Caco-2 (cell line): ENCODE data around the gene RNFT2. TPM values are rescaled to one million over a fixed set of nuclear protein-coding genes. Genes with fewer than 3 reads are reported as not detected.
A peak's percentile ranks its signal among the peaks of the same experiment; 100 is the strongest.

ENCODE experiments used
- BruUV-seq: library from RNA; stranded (reverse); fragments of 400-500 nt; replicated peaks from 2 replicates; lab custom pipeline; 2021; lab: Mats Ljungman, UMichigan
- CTCF ChIA-PET: fragments of 300-600 bp; sonication (Branson Sonifier 250); formaldehyde crosslinking; loops from one replicate; lab custom pipeline; 2022; ENCODE audit warnings: antibody characterized with exemption; lab: Charles Lee
- POLR2A ChIA-PET: fragments of 300-600 bp; sonication (Branson Sonifier 250); formaldehyde crosslinking; loops from one replicate; lab custom pipeline; 2022; ENCODE audit warnings: antibody characterized with exemption; lab: Charles Lee
- DNase-seq, 2 experiments: peaks; one replicate each; pipeline versions ENCODE4 v3.0.0 to v3.0.0-alpha.2; 2020 to 2022
- H3K27me3 ChIP-seq: replicated peaks from 2 replicates; pipeline ENCODE4 v1.6.0; 2011; ENCODE audit warnings: low read length; ENCODE audit not compliant: control insufficient read depth, insufficient read depth
- H3K36me3 ChIP-seq: 2 replicates; pipeline ENCODE4 v1.5.1; 2011; ENCODE audit warnings: low read length; ENCODE audit not compliant: control insufficient read depth, insufficient read depth
- H3K4me1 ChIP-seq: fragments of 250-450 bp; sonication (Bioruptor Pico); 2 replicates; pipeline ENCODE4 v1.5.1; 2020; ENCODE audit warnings: mild to moderate bottlenecking
- H3K4me3 ChIP-seq: 2 replicates; pipeline ENCODE4 v1.5.1; 2011; ENCODE audit warnings: low read depth, mild to moderate bottlenecking, control low read depth, low read length
- H3K9me3 ChIP-seq: fragments of 250-450 bp; sonication (Bioruptor Pico); 2 replicates; pipeline ENCODE4 v1.5.1; 2020; ENCODE audit warnings: mild to moderate bottlenecking, moderate library complexity
- H3K27ac Mint-ChIP-seq: one replicate; pipeline ENCODE4 v1.8.0; 2022; ENCODE audit warnings: mixed read lengths; ENCODE audit not compliant: unreplicated experiment
- H3K27me3 Mint-ChIP-seq: one replicate; pipeline ENCODE4 v1.8.0; 2022; ENCODE audit warnings: mixed read lengths; ENCODE audit not compliant: insufficient read depth, unreplicated experiment
- H3K36me3 Mint-ChIP-seq: one replicate; pipeline ENCODE4 v1.8.0; 2022; ENCODE audit warnings: mild to moderate bottlenecking, mixed read lengths; ENCODE audit not compliant: insufficient read depth, unreplicated experiment
- H3K4me1 Mint-ChIP-seq: one replicate; pipeline ENCODE4 v1.8.0; 2022; ENCODE audit warnings: low read depth, mixed read lengths; ENCODE audit not compliant: unreplicated experiment
- H3K4me3 Mint-ChIP-seq: one replicate; pipeline ENCODE4 v1.8.0; 2022; ENCODE audit warnings: mild to moderate bottlenecking, moderate library complexity, mixed read lengths; ENCODE audit not compliant: unreplicated experiment
- H3K9me3 Mint-ChIP-seq: one replicate; pipeline ENCODE4 v1.8.0; 2022; ENCODE audit warnings: mixed read lengths; ENCODE audit not compliant: unreplicated experiment
- CTCF ChIP-seq, 2 experiments: fragments of 200-600 bp in 1 of 2; IDR thresholded peaks; 1 replicate in 1 of 2; 2 replicates in 1 of 2; pipeline versions ENCODE4 v1.5.1 to v1.8.0; 2011 to 2022; ENCODE audit warnings: antibody characterized with exemption in 1 of 2, control low read depth in 1 of 2, inconsistent platforms in 1 of 2, low read depth in 1 of 2, low read length in 1 of 2, mild to moderate bottlenecking in 1 of 2, moderate library complexity in 1 of 2; ENCODE audit not compliant: insufficient read depth in 1 of 2, severe bottlenecking in 1 of 2, unreplicated experiment in 1 of 2
- intact Hi-C: fragments of 100-400 bp; cut with micrococcal nuclease; formaldehyde crosslinking; loops from one replicate; pipeline ENCODE4 v1.10.0; 2022; ENCODE audit not compliant: unreplicated experiment
- total RNA-seq: library from RNA; stranded (reverse); gene quantifications from 2 replicates; pipeline ENCODE4 v1.2.3, GENCODE V29; 2022

RNFT2 gene
- total RNA-seq, 1 experiment from 2014 or later, result 11.6 TPM

- BruUV-seq, result no TSS peak
- no peak for DNase-seq
- ChIA-PET CTCF (interaction anchor here (0.6 to 1.3 kb wide), 3 partner anchors 63 to 179 kb away, joined by 4 to 6 read pairs (median 4); no protein-coding TSS in a partner anchor), POLR2A (no interaction called here)
- intact Hi-C loops, result loop anchor here (1.0 to 10.0 kb wide), 3 partner anchors 73 to 177 kb away; partner anchors contain the start of genes RNFT2 and SPRING1
- Histone ChIP-seq H3K27me3 (peaks cover 11% of the 10 kb centered on the region), H3K4me3 (no peak overlapping the region), H3K9me3 (no peaks in the 10 kb centered on the region), H3K4me1 (peaks cover 12% of the 10 kb centered on the region; the same call in 1 of the 2 replicates), H3K36me3 (no peaks in the 10 kb centered on the region)
- Mint-ChIP-seq H3K9me3 (no peaks in the 10 kb centered on the region), H3K4me1 (peaks cover 21% of the 10 kb centered on the region), H3K4me3 (peak overlapping the region; percentile 85), H3K27me3 (peaks cover 32% of the 10 kb centered on the region), H3K27ac (no peak overlapping the region), H3K36me3 (no peaks in the 10 kb centered on the region)
- TF ChIP-seq CTCF (IDR thresholded peaks at IDR 0.05; ENCODE audit: insufficient read depth in 1 of 2, low read depth in 1 of 2, low read length in 1 of 2, severe bottlenecking in 1 of 2, unreplicated experiment in 1 of 2), result no peak
These were observed 143.9 kb downstream of the RNFT2 start for GRCh38 chr12:116881877-116882507.

GRCh38 chr12:116882742-116883141, 144.6 kb downstream of the RNFT2 start:
- no peak overlapping the region for H3K4me3 ChIP-seq
- no peak overlapping the region for H3K27ac Mint-ChIP-seq
- H3K4me1 Mint-ChIP-seq, result peaks cover 21% of the 10 kb centered on the region
- H3K36me3 Mint-ChIP-seq, result no peaks in the 10 kb centered on the region
- intact Hi-C loops, result loop anchor here (10.0 kb wide), 1 partner anchor 178 kb away; no protein-coding TSS in a partner anchor
- BruUV-seq, result no TSS peak
- H3K36me3 ChIP-seq, result no peaks in the 10 kb centered on the region
- peaks cover 12% of the 10 kb centered on the region; the same call in 1 of the 2 replicates for H3K4me1 ChIP-seq
- POLR2A ChIA-PET, result no interaction called here
- CTCF ChIA-PET, result interaction anchor here (0.7 to 1.3 kb wide), 2 partner anchors 73 to 180 kb away, joined by 4 to 6 read pairs; no protein-coding TSS in a partner anchor
- peak overlapping the region; percentile 85 for H3K4me3 Mint-ChIP-seq
- no peak for TF ChIP-seq CTCF (IDR thresholded peaks at IDR 0.05; ENCODE audit: insufficient read depth in 1 of 2, low read depth in 1 of 2, low read length in 1 of 2, severe bottlenecking in 1 of 2, unreplicated experiment in 1 of 2)
- no peaks in the 10 kb centered on the region for H3K9me3 ChIP-seq
- peaks cover 32% of the 10 kb centered on the region for H3K27me3 Mint-ChIP-seq
- H3K9me3 Mint-ChIP-seq, result no peaks in the 10 kb centered on the region
- DNase-seq, result no peak
- H3K27me3 ChIP-seq, result peaks cover 11% of the 10 kb centered on the region

- H3K27me3 Mint-ChIP-seq, result peaks cover 22% of the 10 kb centered on the region
- intact Hi-C loops, result loop anchor here (10.0 kb wide), 1 partner anchor 180 kb away; no protein-coding TSS in a partner anchor
- TF ChIP-seq CTCF (IDR thresholded peaks at IDR 0.05; ENCODE audit: insufficient read depth in 1 of 2, low read depth in 1 of 2, low read length in 1 of 2, severe bottlenecking in 1 of 2, unreplicated experiment in 1 of 2), result no peak
- ChIA-PET CTCF (interaction anchor here (0.7 kb wide), 1 partner anchor 25 kb away, joined by 3 read pairs; no protein-coding TSS in a partner anchor), POLR2A (no interaction called here)
- H3K27me3 ChIP-seq, result peaks cover 6% of the 10 kb centered on the region
- H3K9me3 Mint-ChIP-seq, result no peaks in the 10 kb centered on the region
- H3K4me1 Mint-ChIP-seq, result peaks cover 10% of the 10 kb centered on the region
- no peaks in the 10 kb centered on the region for H3K9me3 ChIP-seq
- no peaks in the 10 kb centered on the region for H3K36me3 Mint-ChIP-seq
- no peaks in the 10 kb centered on the region for H3K36me3 ChIP-seq
- DNase-seq, result no peak
- H3K4me3 Mint-ChIP-seq, result no peak overlapping the region
- H3K4me3 ChIP-seq, result no peak overlapping the region
- H3K4me1 ChIP-seq, result peaks cover 9% of the 10 kb centered on the region; the same call in 1 of the 2 replicates
- no TSS peak for BruUV-seq
- no peak overlapping the region for H3K27ac Mint-ChIP-seq
These were observed 146.8 kb downstream of the RNFT2 start for GRCh38 chr12:116884871-116885270.
